Right renal pelvis (tissue), 4 donors: ENCODE measurements around the gene CS. TPM values are rescaled to one million over a fixed set of nuclear protein-coding genes. Genes with fewer than 3 reads are reported as not detected.
A peak's percentile ranks its signal among the peaks of the same experiment; 100 is the strongest.

ENCODE experiments used
- DNase-seq, 4 donors: peaks; one replicate each; pipeline ENCODE4 v3.0.0-alpha.2; 2013; ENCODE audit warnings: low read depth in 4 of 4, low spot score in 3 of 4, missing footprints in 1 of 4
- polyA plus RNA-seq, 4 donors: library from polyadenylated mRNA; unstranded; fragments of 120-200 nt; gene quantifications; one replicate each; pipeline ENCODE4 v1.2.1, GENCODE V29; 2013; ENCODE audit not compliant: insufficient read length in 4 of 4

CS gene
- polyA plus RNA-seq, 4 donors, result 185 to 206 (median 202) TPM

DNA sequence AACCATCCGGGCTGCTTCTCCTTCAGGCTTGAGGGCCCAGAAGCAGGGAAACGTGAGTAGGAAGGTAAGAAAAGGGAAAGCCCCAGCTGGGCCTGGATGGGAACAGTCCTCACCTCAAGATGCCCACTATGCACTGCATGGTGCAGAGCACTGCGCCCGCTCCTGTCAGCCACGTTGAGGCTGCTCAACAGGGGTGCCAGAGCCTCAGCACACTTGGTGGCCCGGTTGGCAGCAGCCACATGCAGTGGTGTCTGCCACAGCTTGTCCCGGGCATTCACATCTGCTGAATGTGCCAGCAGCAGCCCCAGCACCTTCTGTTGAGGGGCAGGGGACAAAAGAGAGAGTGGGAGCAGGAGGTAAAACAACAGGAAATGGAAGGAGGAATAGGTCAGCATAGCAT is 44.5 kb downstream of the CS start:
- DNase-seq, result no peak

DNA sequence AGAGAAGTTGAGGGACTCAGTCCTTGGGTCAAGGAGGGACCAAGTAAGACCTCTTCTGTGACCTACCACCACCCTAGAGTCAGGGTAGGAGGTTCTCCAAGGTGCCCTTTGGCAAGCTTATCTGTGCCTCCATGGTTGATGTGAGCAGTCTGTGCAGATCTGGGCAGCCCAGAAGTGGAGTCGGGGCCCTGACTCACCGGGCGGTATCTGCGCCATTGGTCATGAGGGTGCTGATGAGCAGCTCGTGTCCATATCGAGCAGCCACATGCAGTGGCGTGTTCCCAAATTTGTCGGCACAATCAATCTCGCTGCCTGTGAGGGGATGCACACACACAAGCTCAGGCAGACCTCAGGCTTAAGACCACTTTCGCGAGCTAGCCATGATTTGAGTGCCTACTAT is 47.0 kb downstream of the CS start:
- DNase-seq, result no peak

DNA sequence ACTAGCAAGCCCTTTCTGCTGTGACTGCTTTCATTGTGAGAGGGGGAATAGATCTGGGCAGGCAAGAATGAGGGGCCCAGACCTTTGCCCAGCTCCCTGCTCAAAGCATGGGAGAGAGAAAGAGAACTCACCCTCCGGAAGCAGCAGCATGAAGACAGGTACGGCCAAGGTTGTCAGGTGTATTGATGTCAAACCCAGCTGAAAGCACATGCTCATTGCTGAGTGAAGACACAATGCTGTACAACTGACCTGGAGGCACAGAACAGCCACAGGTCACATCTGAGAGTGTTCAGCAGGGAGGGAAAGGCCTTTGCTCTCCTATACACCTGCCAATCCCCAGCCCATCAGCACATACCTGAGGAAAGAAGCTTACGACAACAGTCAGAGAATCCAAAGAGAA is 47.5 kb downstream of the CS start:
- DNase-seq, result no peak

DNA sequence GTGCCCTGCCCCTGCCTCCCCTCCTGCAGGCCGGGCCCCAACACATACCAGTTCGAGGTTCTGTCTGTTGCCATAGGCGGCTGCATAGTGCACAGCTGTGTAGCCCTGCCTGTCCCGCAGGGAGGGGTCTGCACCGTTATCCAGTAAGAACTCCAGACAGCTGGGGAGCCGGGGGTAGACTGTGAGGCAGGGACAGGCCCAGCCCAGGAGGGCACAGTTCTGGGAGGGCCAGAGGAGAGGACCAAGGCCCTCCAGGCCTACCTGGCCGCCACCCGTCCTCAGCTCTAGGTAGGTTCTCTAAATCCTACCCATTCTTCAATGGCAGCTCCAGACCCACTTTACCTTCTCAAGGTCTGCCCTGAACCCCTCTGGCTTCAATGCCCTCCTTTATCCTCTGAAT is 51.4 kb downstream of the CS start:
- no peak for DNase-seq

DNA sequence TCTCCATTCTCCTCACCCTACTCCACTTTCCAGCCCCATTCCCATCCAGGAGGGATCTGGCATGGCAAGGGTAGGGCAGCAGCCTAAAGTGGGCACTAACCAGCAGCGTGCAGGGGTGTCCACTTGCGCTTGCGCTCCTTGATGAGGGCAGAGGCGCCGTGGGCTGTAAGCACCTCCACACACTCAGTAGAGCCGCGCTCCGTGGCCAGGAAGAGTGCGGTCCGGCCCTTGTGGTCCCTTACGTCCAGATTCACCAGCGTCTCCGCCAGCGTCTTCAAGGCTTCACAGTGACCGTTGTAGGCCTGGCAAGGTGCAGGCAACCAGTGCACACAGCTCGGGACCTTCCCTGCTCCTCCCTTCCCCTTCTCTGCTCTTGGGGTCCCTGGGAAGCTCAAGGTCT is 52.2 kb downstream of the CS start:
- DNase-seq, result no peak

DNA sequence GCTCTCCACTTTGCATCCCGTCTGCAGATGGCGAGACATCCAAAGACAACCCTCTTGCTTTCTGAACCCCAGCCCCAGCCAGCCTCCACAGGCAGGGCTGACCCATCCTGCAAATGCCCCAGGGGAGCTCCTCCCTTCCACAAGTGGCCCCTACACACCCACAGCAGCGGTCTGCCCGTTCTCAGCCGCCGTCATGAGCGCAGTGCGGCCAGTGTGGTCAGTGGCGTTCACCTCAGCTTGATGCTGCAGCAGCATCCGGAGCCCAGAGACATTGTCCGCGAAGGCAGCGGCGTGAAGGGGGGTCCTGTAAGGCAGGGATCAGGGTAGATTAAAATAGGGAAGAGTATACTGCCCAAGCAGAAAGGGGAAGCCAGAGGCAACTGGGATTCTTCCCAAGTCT is 55.6 kb downstream of the CS start:
- no peak for DNase-seq

DNA sequence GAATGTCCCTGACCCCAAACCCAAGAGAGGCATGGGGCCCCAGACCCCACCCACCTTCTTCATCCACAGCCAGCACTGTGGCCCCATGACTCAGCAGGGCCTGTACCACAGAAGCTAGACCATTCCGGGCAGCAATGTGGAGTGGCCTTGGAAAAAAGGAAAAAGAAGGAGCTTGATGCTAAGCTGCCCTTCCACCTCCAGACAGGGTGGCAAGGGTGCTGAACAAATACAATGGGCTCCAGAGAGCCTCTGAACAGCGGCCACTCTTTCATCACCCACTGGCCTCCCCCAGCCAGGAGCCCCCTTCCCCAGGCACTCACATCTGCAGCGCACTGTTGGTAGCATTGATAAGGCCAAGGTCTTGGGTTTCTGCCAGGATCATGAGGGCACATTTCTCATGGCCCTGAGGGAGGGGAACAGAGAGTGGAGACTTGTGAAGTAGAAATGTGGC is 56.4 kb downstream of the CS start:
- no peak for DNase-seq

DNA sequence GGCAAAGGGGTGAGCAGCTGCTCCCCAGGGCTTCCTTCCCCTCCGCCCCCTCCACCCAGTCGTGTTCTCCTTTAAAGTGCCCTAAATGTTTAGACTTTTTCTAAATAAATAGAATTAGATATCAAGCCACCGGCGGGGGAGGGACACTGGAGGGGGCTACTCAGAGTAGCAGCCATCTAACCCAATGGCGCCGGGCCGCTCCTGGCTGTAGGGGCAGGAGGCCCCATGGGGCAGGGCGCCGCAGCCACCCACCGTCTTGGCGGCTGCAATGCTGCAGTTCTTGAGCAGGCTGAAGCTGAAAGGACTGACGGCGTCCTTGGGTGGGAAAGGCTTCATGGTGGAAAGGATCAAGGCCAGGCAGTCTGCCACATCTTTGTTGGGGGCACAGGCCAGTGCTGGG is 57.1 kb downstream of the CS start:
- no peak for DNase-seq

DNA sequence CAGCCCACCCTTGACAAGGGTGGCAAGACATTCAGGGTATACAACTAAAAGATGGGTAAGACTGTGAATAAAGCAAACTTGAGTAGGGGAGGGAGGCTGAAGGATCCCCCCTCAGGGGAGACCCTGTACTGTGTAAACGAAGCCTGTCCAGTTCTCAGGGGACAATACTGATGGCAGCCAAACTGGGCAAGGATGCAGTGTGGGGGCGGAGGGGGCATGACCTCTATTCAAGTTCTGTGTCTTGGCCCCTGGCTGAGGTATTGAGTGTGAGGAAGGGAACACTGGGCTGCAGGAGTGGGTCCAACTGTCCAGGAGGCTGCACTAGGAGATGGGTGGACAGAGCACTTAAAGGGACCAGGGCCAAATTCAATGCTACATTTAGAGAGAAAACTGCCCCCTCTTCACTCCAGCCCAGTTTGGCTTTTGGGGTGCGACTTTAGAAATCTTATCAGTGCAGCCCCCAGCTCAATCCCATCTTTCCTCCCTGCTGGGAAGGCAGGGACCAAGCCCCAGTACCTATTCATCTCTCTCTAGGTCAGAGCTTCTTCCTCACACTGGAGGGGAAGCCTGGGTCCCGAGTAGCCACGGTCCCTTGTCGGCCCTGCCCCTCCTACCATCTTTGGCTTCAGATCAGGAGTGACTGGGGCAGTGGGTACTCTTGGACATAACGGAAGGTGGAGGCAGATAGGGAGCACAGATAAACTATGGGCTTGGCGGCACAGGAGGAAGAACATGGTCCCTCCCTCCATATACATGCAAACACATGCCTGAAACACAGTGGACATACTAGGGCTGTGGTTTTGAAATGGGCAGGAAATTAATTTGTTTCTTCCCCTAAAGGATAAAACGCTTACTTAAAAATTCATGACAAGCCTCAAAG is 58.5 kb downstream of the CS start:
- no peak for DNase-seq

DNA sequence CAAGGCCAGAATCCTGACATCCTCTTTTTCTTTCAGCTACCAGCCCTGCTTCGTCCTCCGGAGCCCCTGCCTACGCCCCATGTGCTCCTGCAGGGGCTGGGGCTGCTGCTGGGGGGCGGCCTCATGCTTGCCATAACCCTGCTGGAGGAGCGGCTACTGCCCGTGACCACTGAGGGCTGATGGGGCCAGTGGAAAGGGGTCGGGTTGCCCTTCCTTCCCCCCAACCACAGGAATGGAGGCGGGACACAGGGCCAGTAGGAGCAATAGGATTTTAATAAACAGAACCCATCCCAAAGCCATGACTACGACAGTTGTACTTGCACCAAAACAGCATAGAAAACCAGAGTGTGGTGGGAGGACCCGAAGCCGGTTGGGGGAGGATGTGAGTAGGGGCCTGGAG is 62.6 kb downstream of the CS start:
- no peak for DNase-seq

DNA sequence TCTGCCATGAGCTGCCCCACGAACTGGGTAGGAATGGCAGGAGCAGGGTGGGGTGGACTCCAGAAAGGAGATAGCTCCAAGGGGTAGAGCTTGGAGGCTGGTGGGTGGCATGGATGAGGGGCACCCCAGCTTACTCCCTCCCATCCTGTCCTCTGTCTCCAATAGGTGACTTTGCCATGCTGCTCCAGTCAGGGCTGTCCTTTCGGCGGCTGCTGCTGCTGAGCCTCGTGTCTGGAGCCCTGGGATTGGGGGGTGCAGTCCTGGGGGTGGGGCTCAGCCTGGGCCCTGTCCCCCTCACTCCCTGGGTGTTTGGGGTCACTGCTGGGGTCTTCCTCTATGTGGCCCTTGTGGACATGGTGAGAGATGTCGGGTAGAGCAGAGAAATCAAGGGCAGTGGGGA is 63.1 kb downstream of the CS start:
- no peak for DNase-seq

DNA sequence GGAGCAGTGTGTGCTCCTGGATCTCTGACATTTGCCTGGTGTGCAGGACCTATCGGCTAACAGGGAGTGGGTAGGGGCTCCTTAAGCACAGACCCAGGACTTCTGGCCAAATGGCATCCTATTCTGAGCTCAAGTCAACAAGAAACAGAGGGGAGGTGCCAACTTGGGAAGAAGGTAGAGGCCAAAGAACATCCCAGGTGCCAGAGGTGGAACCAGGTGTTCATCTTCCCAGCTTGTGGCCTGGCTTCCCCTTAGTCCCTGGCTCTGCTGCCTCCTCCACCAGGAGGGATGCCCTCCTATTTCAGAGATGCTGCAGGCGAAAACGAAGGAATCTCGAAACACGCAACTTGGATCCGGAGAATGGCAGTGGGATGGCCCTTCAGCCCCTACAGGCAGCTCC is 64.0 kb downstream of the CS start:
- DNase-seq, result no peak

DNA sequence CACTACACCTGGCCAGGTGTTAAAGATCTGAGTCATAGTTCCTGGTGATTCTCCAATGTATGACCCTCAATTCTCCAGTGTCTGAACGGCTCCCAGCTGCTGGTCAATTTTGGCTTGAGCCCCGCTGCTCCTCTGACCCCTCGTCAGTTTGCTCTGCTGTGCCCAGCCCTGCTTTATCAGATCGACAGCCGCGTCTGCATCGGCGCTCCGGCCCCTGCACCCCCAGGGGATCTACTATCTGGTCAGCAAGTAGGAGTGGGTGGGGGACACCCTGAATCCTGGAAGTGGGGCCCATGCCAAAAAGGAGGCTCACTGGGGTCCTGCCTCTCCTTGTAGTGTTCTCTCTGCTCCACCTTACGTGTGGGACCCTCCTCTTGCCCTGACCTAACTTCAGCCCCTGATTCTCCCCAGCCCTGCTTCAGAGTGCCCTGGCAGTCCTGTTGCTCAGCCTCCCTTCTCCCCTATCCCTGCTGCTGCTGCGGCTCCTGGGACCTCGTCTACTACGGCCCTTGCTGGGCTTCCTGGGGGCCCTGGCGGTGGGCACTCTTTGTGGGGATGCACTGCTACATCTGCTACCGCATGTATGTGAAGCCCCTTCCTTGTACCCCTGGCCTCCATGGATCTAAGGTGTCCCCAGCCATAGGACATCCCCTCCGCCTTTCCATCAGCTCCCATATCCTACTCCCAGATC is 65.2 kb downstream of the CS start:
- DNase-seq, result no peak

DNA sequence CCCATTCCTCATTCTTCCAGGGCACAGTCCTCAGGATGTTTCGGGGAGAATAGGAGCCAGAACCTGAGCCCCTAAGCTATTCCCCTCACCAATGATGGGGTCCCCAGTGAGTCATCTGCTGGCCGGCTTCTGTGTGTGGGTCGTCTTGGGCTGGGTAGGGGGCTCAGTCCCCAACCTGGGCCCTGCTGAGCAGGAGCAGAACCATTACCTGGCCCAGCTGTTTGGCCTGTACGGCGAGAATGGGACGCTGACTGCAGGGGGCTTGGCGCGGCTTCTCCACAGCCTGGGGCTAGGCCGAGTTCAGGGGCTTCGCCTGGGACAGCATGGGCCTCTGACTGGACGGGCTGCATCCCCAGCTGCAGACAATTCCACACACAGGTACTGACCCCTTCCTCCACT is 68.9 kb downstream of the CS start:
- DNase-seq, result no peak

DNA sequence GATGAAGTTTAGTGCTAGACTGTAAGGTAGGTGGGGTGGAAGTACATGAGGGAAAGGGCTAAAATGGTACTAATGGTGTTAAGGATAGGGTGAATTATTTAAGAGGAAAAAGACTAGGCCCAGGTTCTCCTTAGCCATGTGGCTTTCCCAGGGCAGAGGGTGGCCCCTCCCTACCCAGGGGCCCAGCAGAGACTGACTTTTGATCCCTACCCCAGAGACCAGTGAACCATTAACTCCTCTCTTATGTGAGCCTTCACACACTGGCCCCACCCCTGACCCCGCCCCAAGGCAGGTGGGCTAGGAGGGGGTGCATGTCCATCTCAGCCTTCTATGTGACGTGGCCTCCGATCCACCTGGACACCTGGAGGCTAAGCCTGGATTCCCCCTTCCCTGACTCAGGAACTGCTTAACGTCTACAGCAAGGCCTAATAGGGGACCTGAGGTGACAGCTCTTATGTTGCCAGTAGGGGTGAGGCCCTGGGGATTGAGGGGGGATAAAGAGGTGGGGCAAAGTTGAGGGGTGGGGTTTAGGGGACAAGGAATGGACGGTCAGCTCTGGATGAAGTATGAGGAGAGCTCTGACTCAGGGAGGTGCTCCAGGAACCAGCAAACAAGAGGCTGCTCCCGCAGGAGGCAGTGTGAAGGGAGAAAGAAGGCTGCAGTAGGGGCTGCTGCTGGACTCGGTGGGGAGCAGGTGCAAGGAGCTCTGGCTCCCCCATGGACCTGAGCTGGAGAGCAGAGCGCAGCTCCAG is 69.5 kb downstream of the CS start:
- DNase-seq, result no peak

DNA sequence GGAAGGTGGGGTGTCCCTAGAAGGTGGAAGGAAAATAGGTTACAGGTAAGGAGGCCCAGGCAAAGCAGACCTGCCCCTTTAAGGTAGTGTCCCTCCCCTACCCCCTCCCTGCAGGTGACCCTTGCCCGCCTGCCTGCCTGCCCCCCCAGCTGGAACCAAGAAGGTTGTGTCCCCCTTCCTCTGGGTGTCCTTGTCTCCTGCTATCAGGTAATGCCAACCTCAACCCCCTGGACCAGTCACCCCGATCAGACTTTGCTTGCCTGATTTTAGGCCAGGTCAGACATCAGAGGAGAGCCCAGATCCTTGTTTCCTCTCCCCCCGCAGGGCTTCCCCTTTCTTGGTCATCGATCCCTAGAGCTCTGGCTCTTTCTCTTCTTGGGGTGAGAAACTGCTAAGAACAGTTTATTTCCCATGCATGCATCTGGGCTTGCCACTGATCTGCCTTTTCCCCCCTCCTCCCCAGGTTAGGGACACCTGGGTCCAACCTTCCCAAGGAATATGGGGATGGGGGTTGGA is 70.2 kb downstream of the CS start, which contains the start of gene SLC39A5:
Gene SLC39A5 (plus strand): TSS at position 136 of the 516 bp plus-strand sequence. CDS start 1,224 bp downstream, outside the sequence.
- no peak for DNase-seq

DNA sequence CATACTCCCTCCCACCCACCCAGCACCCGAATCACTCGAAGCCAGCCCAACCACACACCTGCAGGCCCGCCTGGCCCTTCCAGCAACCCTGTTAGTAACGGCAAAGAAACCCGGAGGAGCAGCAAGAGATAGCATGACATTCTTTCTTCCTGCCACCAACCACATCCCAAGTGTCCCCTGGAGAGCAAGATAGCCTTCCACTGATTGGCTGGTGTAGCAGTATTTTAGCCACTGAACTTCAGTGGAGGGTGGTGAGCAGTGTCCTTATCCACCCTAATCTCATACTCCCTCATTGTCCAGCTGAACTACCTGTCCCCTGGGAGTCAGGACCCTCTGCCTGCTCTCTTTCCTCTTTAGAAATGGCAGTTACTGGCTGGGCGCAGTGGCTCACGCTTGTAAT is 71.0 kb downstream of the CS start:
- DNase-seq, result no peak

DNA sequence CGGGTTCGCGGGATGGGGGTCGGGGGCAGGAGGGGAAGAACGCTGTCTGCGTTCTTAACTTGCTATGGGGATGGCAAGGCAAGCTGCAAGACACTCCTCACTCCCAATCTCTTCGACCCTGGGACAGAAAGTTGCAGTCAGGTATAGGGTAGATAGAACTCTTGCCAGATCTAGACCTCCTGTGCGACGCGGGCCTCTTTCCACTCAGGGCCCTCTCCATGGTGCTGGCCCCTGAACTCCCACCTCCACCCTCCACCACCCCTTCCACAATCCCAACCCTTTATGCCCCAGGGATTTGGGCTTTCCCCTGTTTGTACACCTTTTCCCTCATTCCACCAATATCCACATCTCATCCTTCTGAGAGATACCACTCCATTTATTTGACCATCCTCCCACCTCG is 75.2 kb downstream of the CS start:
- no peak for DNase-seq

DNA sequence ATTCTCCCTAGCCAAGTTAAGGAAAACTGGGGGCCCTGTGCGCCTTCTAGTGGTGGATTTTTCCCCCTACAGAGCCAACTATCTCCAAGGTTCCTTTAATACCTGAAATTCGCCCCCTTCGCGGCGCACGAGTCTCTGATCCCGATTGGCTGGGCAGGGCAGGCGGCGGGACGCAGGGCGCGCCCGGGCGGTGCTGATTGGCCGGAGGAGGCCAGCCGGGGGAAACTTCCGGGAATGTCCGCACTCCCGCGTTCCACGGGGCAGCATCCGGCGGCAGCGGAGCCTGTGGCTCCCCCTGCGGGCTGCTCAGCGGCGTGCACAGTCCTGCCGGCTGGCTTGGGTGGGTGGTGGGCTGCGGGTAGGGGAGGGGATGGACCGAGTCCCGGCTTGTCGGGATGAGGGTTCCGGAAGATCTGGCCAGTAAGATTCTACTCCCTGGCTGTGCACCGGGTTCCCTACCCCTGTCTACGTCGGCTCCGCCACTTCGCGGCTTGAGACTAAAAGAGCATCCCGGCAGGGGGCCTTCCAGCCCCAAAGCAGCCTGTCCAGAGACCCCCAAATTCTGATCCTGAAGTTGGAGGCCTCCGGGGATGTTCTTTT is 75.9 kb downstream of the CS start, which contains the start of gene NABP2:
Gene NABP2 (plus strand): TSS at position 241 of the 600 bp plus-strand sequence. CDS start 515 bp downstream, outside the sequence.
- DNase-seq, result peak; percentile 91 to 97 (median 97)

DNA sequence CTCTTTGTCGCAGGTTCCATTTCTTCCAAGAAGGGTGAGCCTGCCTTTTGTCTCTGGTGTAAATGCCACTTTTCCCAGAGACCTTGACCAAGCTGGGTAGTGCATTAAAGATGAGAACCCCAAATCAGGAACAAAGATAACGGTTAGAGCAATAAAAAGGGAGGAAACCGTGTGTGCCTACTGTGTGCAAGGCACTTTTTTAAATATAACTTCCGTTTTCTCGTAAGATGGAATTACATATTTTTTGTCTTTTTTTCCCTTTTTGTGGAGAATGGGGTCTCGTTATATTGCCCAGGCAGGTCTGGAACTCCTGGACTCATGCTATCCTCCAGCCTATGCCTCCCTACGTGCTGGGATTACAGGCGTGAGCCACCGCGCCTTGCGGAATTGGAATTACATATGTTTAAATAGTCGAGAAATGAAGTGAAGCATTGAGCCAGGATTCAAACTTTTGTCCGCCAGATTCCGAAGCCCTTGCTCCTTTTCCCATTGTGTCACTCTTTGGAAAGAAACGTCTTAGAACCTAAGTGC is 76.5 kb downstream of the CS start:
- DNase-seq, result no peak
